Measurements from ENCODE around the gene OR2A12.

- TF ChIP-seq EZH2phosphoT487 (IDR thresholded peaks at IDR 0.05; ENCODE audit: borderline replicate concordance, low read depth) = no peak
- TF ChIP-seq, protein P1, sequence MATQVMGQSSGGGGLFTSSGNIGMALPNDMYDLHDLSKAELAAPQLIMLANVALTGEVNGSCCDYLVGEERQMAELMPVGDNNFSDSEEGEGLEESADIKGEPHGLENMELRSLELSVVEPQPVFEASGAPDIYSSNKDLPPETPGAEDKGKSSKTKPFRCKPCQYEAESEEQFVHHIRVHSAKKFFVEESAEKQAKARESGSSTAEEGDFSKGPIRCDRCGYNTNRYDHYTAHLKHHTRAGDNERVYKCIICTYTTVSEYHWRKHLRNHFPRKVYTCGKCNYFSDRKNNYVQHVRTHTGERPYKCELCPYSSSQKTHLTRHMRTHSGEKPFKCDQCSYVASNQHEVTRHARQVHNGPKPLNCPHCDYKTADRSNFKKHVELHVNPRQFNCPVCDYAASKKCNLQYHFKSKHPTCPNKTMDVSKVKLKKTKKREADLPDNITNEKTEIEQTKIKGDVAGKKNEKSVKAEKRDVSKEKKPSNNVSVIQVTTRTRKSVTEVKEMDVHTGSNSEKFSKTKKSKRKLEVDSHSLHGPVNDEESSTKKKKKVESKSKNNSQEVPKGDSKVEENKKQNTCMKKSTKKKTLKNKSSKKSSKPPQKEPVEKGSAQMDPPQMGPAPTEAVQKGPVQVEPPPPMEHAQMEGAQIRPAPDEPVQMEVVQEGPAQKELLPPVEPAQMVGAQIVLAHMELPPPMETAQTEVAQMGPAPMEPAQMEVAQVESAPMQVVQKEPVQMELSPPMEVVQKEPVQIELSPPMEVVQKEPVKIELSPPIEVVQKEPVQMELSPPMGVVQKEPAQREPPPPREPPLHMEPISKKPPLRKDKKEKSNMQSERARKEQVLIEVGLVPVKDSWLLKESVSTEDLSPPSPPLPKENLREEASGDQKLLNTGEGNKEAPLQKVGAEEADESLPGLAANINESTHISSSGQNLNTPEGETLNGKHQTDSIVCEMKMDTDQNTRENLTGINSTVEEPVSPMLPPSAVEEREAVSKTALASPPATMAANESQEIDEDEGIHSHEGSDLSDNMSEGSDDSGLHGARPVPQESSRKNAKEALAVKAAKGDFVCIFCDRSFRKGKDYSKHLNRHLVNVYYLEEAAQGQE (IDR thresholded peaks at IDR 0.05; ENCODE audit: low read depth, low read length) = no peak
- TF ChIP-seq RAD21 (IDR thresholded peaks at IDR 0.05; ENCODE audit: low read length) = no peak
- no peak for TF ChIP-seq CTCF (IDR thresholded peaks at IDR 0.05)
- TF ChIP-seq CHD2 (IDR thresholded peaks at IDR 0.05; ENCODE audit: low read length, partially characterized antibody) = no peak
- TF ChIP-seq MAX (IDR thresholded peaks at IDR 0.05; ENCODE audit: low read depth) = no peak
Observed at GRCh38 chr7:144110272-144110671, 24.2 kb downstream of the OR2A12 start.

Data from SK-N-SH (cell line).